HFF-Myc (cell line): Measurements from ENCODE around the gene PAFAH2.

Experiments
- DNase-seq: peaks from one replicate; pipeline ENCODE4 v3.0.0-alpha.2; 2011; ENCODE audit warnings: low read depth; ENCODE audit errors: extremely low read depth
- H3K4me3 ChIP-seq: replicated peaks from 2 replicates; pipeline ENCODE4 v1.5.1; 2011; ENCODE audit warnings: low read depth, mild to moderate bottlenecking, control low read depth, low read length
- TF ChIP-seq, protein P1 (sequence below): IDR thresholded peaks from 2 replicates; pipeline ENCODE4 v1.5.1; 2012; ENCODE audit warnings: mild to moderate bottlenecking, low read depth, low read length, control low read depth; ENCODE audit errors: missing control alignments

Gene PAFAH2

DNA sequence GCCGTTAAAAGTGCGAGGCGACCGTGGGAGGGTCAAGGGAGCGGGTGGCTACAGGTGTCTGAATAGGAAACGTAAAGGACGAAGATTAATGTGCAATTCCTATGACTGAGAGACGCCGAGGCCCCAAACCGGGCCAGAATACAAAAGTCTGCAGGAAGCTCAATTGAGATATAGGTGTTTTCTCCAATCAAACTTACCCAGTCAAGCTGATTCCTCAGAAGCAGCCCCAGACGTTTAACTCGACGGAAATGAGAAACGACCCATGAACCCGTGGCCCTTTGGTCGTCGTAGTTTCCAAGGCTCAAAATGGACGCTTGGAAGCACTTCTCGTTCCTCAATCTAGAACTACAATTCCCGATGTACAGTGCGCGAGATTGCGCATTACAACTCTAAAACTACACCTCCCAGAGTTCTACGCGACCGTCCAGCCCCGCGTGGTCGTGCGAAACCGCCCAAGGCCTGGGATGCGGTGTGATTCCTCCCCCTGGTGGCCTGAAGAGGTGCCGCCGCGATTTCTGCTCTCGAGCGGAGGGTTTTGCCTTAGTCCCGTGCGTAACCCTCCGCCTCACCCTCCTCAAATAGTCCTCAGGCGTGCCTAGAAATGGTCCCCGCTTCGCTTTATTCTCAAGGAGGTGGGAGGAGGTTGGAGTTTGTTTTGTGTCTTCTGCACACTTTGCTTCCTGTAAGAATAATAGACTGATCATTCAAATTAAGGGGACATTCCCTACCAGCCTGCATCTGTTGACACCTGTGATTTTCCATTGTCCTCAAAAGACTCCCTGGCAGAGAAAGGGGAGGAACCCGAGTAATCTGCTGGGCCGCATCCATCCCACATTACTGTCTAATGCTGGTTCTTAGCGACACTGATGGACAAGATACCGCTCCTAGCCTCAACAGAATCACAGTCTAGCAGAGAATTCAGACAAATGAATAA lies at the start of gene PAFAH2:
Gene PAFAH2, minus strand, starts transcription at position 236 of the 934 bp plus-strand sequence. CDS start 7,247 bp downstream, outside the sequence.
- TF ChIP-seq, protein P1, sequence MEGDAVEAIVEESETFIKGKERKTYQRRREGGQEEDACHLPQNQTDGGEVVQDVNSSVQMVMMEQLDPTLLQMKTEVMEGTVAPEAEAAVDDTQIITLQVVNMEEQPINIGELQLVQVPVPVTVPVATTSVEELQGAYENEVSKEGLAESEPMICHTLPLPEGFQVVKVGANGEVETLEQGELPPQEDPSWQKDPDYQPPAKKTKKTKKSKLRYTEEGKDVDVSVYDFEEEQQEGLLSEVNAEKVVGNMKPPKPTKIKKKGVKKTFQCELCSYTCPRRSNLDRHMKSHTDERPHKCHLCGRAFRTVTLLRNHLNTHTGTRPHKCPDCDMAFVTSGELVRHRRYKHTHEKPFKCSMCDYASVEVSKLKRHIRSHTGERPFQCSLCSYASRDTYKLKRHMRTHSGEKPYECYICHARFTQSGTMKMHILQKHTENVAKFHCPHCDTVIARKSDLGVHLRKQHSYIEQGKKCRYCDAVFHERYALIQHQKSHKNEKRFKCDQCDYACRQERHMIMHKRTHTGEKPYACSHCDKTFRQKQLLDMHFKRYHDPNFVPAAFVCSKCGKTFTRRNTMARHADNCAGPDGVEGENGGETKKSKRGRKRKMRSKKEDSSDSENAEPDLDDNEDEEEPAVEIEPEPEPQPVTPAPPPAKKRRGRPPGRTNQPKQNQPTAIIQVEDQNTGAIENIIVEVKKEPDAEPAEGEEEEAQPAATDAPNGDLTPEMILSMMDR, result peak; percentile 97
- DNase-seq, result peak; percentile 99
- peak within 1 kb of the TSS; percentile 53 for H3K4me3 ChIP-seq

DNA sequence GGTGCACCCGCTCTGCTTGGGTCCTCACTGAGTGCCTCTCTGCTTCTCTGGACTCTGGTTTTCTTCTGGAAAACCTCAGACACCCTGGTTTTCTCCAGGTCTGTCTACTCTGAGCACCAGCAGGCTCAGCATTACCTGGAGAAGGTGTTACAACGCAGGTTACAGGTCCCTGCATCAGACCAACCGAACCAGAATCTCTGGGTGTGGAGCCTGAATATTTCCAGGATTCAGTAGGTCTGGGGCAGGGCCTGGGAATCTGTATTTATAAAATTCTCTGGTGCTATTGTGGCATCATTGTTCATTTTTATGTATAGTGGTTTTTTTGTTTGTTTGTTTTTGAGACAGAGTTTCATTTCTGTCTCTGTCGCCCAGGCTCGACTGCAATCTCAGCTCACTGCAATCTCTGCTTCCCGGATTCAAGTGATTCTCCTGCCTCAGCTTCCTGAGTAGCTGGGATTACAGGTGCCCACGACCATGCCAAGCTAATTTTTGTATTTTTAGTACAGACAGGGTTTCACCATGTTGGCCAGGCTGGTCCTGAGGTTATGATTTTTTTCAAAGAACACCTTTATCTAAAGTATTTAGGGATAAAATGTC lies 49.5 kb upstream of the PAFAH2 start:
- TF ChIP-seq, protein P1, result no peak

DNA sequence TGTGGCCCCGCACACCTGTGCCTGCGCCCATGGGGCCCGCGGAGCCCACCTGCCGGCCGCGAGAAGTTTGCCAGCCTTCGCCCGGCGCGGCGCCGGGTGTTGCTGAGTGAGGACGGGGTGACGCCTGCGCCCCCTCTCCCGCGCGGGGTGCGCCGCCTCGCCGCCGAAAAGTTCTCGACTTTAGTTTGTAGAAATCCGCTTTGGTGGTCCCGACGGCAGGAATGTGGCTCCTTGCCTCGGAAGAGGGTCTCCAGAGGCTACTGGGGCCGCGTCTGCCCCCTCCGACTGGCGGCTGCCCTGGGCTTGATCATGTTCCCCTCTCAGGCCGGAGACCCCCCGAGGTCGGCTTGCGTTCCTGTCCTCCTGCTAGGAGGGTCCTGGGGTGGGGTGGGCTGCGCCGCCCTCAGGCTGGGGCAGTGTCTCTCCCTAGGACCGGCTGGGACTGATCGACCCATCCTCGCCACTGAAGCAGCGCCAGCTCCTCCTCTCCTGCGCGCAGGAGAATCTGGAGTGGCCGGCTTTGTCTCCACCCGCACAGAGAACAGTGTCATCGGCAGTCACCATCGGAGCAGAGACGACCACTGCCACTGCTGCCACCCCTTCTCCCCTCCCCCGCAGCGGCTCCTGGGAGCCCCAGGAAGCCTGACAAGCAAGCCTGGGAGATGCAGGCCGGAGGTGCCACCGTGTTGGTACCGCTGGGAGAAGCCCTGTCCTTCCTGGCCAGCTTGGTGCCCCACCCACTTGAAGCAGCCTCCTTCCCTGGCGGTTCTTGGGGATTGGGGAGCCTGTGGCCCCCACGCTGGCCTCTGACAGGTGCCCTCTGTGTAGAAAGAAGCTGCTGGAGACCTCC lies 48.6 kb upstream of the PAFAH2 start:
- no peak overlapping the region for H3K4me3 ChIP-seq
- TF ChIP-seq, protein P1, result no peak
- no peak for DNase-seq

More for the DNA sequence above, 49.5 kb upstream of the PAFAH2 start:
- no peak overlapping the region for H3K4me3 ChIP-seq
- DNase-seq, result no peak

DNA sequence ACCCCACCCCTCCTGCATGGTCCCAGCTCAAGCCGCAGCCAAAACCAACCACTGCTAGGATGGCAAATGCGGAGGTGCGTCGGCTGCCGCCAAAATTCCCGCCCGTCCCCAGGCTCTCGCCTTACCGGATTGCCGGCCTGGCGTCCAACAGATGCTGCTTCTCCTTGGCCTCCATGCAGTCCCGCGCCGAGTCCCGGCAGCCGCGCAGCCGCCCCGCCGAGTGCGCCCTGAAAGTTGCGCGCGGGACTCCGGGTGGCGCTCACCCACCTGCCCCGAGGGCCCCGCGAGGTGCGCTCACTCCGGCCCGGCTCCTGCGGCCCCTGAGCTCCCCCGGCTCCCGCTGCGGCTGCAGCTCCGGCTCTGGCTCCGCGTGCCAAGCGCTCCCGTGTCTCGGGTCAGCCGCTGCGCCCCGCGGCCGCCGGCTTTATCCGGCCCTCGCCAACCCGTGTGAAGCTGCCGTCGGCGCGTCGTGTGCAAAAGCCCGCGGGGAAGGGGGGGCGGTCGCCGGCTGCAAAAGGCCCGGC lies 47.9 kb upstream of the PAFAH2 start, which contains the start of gene SLC30A2:
Gene SLC30A2, minus strand, starts transcription at position 397 of the 524 bp plus-strand sequence. Its CDS starts 222 bp downstream, at position 175.
- TF ChIP-seq, protein P1, result no peak
- DNase-seq, result no peak
- H3K4me3 ChIP-seq, result no peak within 1 kb of the TSS

DNA sequence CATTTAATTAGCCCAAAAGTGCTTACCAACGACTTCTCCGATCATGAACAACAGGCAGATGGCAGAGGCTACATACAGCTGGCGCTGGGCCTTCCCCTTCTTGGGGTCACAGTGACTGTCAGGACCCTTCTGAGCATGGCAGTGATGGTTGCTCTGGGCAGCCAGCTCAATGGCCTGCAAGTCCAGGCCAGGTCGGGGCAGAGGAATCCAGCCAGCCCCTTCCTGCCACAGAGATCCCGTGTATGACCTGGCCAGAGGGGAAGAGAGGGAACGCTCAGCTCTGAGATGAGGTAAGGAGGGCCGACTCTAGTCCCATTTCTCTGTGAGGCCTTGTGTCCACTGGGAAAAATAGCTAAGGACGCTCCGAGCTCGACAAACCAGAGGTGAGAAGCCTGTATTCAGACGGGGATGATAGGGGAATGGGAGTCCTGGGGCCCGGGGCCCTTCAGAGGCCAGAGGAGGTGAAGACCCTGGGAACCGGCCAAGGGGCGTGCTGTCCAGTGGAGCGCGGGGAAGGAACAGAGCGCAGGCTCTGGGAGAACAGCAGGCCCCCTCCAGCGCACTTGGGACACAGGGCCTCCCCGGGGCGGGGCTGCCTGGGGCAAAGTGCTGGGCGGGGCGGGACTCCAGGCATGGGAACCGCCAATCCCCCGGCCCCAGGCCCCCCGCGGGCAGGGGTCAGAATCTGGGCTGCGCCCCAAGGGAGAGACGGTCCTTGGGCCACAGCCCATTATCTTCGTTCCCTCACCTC lies 47.3 kb upstream of the PAFAH2 start:
- no peak overlapping the region for H3K4me3 ChIP-seq
- DNase-seq, result no peak
- TF ChIP-seq, protein P1, result no peak
